Hematopoietic multipotent progenitor cell treated with erythropoietin and hydrocortisone succinate and interleukin-3 and kit ligand, for 4 days (in vitro differentiated cells): Measurements from ENCODE around the gene NEUROD4.

Experiments used
- DNase-seq: peaks from one replicate; pipeline ENCODE4 v3.0.0-alpha.2; 2015

NEUROD4 gene

DNA sequence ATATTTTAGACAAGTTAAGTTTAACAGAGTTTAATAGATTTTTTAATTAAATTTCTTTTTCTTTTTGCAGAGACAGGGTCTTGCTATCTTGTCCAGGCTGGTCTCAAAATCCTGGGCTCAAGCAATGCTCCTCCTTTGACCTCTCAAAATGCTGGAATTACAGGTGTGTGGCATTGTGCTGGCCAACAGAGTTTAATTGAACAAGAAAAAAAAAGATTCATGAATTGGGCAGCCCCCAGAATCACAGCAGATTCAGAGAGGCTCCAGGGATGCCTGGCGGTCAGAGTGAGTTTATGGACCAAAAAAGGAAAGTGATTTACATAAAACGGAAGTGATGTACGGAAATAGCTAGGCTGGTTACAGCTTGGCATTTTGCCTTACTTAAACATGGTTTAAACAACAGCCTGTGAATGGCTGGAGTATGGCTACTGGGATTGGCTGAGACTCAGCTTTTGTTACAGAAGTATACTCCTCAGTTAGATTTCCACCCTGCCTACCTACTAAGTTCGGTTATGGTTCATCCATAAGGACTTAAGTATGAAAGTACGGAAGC is 20.7 kb upstream of the NEUROD4 start:
- no peak for DNase-seq

DNA sequence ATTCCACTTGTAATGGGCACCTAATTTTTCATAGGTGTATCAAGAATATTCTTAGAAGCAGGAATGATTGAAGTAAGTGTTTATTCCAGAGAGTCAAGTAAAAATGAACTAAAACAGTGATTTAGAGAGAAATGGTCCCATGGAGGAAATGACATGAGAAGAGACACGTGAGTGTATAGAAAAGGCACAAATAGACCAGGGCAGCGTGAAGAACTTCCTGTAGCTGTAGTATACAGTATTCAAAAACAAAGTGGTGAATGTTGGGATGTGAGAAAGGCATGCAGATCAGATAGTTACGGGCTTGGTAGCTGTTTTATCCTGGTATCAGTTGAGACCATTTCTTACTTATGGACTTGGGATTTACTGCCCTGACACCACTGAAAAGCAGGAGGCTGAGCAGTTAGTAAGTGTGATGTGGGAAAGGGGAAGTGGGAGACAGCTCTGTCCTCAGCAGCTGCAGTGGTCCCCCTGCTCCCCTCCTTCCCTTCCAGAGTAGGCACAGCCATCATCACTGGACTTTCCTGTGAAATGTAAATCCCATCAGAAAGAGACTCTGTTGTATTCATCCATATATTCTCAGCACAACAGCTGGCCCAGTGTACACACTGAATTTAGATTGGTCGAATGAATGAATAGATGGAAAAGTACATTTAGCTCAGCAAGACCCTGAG is 18.4 kb upstream of the NEUROD4 start:
- no peak for DNase-seq

DNA sequence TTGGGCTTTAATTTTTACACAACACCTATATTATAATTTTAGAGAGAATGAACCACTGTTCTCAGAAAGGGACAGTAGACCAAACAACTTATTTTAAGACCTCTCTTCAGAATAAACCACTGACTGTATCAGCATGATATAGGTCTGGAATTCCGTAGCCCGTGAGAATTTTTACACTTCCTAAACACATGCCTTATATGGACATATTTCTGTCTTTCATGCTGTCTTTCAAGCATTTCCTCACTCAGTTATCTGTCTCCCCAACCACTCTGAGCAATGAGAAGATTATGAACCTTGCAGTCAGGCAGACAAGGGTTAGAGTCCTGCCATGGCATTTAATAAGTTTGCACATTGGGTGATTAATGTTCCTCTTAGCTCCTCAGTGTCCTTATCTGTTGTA is 17.4 kb upstream of the NEUROD4 start:
- DNase-seq, result no peak

- no peak for DNase-seq
Observed at GRCh38 chr12:55008944-55009585, 10.7 kb upstream of the NEUROD4 start.

GRCh38 chr12:55017416-55017925 is 2.3 kb upstream of the NEUROD4 start:
- DNase-seq, result no peak

DNA sequence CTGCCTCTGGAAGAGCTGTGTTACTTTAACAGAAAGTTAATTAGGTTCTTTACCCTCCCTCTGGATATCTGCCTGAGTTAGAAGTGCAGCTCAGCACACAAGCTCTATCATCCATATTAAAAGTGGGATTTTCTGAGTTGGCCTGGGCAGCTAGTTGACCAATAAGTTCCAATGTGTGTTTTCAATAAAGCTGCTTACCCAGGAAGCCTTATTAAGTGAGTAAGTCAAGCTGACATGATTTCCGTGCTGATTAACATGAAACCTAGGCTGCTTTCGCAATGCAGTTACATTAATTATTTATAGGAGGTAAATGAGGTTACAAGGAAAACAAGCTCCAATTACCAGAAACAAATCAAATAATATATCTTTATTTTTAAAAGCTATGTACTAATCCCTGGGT is 4.8 kb downstream of the NEUROD4 start:
- no peak for DNase-seq

GRCh38 chr12:55025508-55025907 is 5.7 kb downstream of the NEUROD4 start:
- DNase-seq, result no peak

GRCh38 chr12:55034218-55034617 is 14.4 kb downstream of the NEUROD4 start:
- DNase-seq, result no peak

GRCh38 chr12:55036326-55037115 is 16.7 kb downstream of the NEUROD4 start:
- peak; percentile 45 for DNase-seq

DNA sequence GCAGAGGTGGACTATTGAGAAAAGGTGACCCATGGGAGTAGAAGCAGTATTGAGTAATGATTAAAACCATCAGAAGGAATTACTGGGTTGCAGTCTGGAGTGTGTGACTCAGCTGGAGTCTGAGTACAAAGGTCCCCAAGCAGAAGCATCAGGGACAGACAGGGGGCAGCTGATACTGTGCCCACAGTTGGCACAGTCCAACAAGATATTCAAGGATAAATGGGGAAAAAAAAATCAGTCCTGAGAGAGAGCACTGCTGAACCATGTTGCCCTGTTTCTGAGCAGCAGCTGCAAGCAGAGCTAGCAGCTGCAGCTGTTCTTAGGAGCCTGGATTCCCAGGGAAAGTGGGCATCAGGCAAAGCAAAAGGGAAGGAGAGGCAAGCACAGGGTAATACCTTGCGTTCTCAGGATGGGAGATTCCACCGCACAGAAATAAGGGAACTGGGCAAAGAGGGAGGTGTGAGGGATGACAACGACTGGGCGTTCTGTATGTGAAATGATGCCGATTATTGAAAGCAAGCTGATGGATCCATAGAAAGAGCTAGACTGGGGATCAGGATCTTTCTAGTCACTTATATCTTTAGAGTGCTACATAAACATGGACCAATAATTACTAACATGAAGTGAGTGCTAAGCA is 17.7 kb downstream of the NEUROD4 start:
- no peak for DNase-seq

- no peak for DNase-seq
Observed at GRCh38 chr12:55039395-55040354, 19.9 kb downstream of the NEUROD4 start.

- DNase-seq, result peak; percentile 39
Observed at GRCh38 chr12:55041345-55042055, 21.7 kb downstream of the NEUROD4 start.

- DNase-seq, result peak; percentile 43
Observed at GRCh38 chr12:55043542-55043941, 23.8 kb downstream of the NEUROD4 start.

GRCh38 chr12:55044135-55044534 is 24.4 kb downstream of the NEUROD4 start:
- no peak for DNase-seq

DNA sequence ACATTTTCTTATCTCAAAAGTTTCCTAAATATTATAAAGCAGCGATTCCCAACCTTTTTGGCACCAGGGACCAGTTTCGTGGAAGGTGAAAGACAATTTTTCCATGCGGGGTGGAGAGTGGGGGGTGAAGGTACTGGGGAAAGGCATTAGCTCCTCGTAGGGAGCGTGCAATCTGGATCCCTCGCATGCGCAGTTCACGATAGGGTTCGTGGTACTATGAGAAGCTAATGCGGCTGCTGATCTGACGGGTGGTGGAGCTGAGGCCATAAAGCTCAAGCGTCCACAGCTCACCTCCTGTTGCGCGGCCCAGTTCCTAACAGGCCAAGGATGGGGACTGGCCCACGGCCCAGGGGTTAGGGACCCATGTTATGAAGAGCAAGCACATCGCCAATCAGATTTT is 29.9 kb downstream of the NEUROD4 start:
- no peak for DNase-seq

DNA sequence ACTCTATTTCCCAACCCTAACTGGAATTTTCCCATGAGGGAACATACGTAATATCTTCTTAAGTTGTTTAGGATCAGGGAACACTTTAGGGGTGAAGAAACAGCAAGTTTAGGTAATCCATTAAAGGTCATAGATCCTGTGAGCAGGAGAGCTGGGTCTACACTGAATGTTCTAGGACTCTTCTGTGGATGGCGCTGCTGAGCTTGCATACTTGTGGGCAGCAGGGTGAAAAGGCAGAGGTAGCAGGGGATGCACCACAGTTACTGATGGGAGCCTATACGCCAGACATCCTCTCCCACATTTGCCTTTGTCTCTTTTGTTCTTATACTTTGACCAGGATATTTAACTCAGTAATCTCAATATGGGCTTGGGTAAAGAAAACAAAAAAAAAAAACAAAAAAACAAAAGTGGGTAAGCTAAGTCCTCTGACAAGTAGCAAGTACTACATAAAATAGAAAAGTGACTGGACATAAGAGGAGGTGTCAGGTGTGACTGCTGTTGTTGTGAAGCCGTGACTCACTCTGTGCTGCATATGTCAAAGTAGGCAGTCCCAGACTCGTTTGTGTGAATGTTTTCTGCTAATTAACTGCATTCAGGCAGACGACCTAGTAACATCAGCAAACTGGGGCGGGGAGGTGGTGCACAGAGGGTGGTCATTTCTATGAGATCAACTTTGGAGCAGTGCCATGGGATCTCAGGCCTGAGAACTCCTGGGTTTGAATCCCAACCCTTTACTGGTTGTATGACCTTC is 31.6 kb downstream of the NEUROD4 start:
- DNase-seq, result no peak

DNA sequence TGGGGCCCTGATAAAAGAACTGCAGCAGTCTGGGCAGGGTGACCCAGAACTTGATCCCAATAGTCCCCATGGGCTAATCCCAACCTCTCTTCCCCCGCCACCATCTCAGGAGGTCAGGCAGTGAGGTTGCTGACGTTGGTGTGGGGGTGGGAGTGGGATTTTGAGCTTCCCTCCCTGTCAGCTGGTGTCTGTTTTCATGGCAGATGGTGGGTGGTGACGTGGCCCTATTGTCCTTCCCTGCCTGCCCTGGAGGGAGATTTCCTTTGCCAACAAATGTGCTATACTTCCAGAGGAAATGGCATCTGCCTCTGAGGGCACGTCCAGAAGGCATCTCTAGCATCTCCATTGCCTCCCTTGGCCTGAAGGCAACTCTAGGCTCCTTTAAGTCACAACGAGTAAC is 37.7 kb downstream of the NEUROD4 start:
- DNase-seq, result no peak

DNA sequence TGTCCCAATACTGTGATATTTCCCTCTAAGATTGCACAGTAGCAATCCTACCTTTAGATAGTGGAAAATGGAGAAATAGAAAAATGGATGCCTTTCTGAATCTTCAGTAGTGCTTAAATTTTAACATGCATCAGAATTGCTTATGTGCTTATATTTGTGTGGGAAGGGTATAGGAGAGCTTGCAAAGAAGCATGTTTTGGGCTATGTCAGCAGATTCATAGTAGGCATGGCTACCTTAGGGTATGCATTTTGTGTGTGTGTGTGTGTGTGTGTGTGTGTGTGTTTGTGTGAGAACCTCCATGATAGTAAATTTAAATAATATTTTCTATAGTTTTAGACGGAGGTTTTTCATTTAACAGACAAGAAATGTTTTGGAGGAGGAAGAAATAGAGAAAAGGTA is 38.3 kb downstream of the NEUROD4 start:
- DNase-seq, result no peak

DNA sequence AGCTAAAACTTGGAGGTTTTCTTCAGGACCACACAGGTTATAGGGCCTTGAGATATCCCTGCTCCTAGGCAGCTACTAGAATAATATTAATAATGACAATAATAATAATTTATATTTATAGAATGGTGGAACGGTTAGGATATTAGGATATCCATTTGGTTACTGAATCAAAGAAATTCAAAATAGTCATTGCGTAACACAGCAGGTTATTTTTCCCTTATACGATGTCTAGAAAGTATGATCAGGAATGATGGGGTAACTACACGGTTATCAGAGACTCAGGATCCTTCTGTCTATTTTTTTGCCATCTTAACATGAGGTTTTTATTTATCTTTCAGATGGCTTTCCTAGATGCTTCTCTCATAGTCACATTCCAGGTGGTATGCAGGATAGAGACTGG is 39.0 kb downstream of the NEUROD4 start:
- DNase-seq, result no peak

DNA sequence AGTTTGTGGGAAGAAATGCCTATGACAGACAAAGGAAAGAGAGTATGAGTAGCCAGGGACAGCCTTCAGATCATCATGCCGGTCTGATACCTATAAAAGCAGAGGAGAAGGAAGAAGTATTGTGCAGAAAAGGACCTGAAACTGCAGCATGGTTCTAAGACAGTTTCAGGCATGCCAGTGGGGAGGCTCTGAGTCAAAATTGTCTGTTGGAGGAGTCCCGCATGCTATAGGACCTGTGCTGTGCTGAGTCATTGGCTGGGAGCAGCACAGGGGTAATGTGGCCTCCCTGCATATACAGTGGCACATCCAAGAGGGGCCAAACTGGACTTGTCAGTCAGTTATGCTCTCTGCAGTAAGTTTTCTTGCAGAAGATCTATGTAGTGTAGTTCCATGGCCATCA is 40.7 kb downstream of the NEUROD4 start:
- DNase-seq, result peak; percentile 54
